Cardiac fibroblast (primary cell): ENCODE data around the gene SPR.

Source experiments
- DNase-seq, 2 donors: peaks; one replicate each; pipeline versions ENCODE4 v3.0.0 to v3.0.0-alpha.2; 2010; ENCODE audit warnings: low read depth in 2 of 2
- H3K4me3 ChIP-seq, 2 donors: replicated peaks in 1 of 2; 1 replicate in 1 of 2; 2 replicates in 1 of 2; pipeline ENCODE4 v1.5.1; 2011; ENCODE audit warnings: low read depth in 2 of 2, low read length in 2 of 2, mild to moderate bottlenecking in 2 of 2, moderate library complexity in 1 of 2
- TF ChIP-seq, protein P1 (sequence below): IDR thresholded peaks from one replicate; pipeline ENCODE4 v1.5.1; 2011; ENCODE audit warnings: low read depth, mild to moderate bottlenecking, low read length, inconsistent platforms

Gene SPR

DNA sequence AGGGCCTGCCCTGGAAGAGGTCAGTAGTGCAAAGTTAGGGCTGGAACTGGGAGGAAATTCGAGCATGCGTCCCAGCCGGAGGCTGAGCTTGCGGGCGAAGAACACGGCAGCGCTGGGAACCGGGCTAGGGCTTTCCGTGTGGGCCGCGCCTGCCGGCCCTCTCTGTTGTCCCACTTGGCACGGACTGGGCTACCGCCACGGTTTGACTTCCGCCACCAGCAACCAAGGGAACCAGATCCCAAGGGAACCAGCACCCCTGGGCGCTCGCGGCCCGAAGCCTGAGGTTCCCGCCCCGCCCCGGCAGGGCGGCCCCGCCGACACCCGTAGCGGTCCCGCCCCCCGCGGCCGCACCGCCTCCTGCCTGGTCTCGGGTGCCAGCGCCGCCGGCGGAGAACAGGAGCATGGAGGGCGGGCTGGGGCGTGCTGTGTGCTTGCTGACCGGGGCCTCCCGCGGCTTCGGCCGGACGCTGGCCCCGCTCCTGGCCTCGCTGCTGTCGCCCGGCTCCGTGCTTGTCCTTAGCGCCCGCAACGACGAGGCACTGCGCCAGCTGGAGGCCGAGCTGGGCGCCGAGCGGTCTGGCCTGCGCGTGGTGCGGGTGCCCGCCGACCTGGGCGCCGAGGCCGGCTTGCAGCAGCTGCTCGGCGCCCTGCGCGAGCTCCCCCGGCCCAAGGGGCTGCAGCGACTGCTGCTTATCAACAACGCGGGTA, at the start of gene SPR:
TSS of gene SPR (plus strand) at position 377 of the 708 bp plus-strand sequence. CDS start at position 402, 25 bp downstream.
- TF ChIP-seq, protein P1, sequence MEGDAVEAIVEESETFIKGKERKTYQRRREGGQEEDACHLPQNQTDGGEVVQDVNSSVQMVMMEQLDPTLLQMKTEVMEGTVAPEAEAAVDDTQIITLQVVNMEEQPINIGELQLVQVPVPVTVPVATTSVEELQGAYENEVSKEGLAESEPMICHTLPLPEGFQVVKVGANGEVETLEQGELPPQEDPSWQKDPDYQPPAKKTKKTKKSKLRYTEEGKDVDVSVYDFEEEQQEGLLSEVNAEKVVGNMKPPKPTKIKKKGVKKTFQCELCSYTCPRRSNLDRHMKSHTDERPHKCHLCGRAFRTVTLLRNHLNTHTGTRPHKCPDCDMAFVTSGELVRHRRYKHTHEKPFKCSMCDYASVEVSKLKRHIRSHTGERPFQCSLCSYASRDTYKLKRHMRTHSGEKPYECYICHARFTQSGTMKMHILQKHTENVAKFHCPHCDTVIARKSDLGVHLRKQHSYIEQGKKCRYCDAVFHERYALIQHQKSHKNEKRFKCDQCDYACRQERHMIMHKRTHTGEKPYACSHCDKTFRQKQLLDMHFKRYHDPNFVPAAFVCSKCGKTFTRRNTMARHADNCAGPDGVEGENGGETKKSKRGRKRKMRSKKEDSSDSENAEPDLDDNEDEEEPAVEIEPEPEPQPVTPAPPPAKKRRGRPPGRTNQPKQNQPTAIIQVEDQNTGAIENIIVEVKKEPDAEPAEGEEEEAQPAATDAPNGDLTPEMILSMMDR, result no peak
- peak within 1 kb of the TSS; percentile 62 to 63 for H3K4me3 ChIP-seq
- peak; percentile 53 to 67 for DNase-seq

DNA sequence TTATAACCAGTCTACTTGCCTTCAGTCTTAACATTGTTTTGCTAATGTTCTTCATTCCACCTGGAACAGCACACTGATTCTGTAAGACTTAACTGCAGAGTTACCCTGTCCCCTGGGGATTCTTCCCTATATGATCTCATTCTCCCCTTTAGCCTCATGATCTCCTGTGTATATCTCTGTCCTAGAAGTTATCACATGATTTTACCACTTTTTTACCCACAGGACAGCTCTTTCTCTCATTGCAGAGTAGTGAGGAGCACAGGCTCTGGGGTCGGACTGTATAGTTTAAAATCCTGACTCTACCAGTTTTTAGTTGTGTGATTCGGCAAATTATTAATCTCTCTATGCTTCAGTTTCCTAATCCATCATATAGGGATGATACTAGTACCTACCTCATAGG, 47.1 kb upstream of the SPR start:
- DNase-seq, result peak in 1 of 2 donors; percentile 35
- TF ChIP-seq, protein P1, result no peak
- no peak overlapping the region for H3K4me3 ChIP-seq

DNA sequence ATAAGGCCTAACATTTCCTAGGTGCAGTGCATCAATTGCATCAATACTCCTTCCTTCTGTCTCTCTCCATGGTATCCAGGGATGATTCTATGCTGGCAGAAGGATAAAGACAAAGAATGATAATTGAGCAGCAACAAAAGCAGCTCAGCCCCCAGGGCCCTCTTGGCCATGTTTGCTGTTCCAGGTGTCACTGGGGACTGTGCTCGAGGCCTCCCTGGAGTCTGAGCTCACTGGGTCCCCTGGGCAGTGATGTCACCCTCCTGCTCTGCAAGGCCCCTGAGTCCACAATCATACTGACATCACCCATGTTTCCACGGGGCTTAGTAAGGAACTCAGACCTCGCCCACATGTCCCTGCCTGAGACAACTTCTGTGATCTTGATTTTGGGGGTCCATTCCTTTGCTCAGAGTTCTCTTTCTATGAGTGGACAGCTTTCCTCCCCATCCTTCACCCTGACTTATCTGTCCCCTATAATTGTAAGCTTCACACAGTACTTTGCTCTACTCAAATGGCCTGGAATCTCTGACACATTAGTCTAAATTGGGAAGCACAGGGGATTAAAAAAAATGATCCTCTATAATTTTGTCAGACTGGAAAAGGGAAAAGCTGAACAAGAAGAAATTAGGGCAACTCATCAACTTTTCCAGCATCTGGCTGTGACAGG, 45.6 kb upstream of the SPR start:
- TF ChIP-seq, protein P1, result no peak
- DNase-seq, result peak in 1 of 2 donors; percentile 9
- H3K4me3 ChIP-seq, result no peak overlapping the region

DNA sequence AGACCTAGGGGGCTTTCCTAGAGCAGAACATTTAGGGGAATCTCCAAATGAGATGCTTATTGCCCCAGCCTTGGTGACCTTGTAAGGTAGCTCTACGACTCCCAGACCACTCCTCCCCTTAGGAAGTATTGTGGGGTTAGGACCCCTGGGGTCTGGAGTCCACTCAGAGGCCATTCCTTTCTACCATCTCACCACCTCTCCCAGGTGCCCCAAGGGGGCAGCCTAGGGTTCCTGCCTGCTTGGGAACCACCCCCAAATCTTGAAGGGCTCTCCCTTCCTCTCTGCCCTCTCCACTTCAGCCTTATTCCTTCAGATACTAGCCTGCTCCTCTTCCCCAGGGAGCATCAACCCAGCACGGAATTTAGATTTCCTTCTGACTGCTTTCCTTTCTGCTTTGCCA, 43.9 kb upstream of the SPR start:
- no peak overlapping the region for H3K4me3 ChIP-seq
- DNase-seq, result no peak
- TF ChIP-seq, protein P1, result no peak

DNA sequence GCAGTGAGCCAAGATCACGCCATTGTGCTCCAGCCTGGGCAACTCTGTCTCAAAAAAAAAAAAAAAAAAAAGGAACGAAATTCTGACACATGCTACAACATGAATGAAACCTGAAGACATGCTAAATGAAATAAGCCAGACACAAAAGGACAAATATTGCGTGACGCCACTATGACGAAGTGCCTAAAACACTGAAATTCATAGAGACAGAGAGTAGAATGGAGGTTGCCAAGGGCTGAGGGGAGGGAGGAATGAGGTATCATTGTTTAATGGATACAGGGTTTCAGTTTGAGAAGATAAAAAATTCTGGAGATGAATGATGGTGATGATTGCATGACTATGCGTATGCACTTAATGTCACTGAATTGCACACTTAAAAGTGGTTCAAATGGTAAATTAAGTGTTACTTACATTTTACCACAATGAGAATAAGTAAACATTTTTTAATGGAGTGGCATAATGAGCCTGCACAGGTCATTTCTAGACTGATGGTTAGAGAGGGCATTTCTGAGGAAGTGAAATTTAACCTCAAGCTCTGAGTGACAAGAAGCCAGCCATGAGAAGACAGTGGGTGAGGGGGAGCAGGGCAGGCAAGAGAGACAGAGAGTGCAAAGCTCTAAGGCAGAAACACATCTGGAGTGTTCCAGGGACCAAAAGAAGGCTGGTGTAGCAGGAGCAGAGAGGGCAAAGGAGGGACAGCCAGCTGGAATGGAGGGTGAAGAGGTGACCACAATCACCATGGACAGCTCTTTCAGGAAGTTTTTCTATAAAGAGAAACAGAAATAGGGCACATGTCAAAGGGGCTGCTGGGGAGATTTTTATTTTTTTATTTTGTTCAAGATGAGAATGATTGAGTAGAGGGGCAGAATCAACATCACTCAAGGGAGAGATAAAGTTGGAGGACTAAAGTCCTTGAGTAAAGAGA, 40.8 kb upstream of the SPR start:
- H3K4me3 ChIP-seq, result no peak overlapping the region
- TF ChIP-seq, protein P1, result no peak
- DNase-seq, result no peak

DNA sequence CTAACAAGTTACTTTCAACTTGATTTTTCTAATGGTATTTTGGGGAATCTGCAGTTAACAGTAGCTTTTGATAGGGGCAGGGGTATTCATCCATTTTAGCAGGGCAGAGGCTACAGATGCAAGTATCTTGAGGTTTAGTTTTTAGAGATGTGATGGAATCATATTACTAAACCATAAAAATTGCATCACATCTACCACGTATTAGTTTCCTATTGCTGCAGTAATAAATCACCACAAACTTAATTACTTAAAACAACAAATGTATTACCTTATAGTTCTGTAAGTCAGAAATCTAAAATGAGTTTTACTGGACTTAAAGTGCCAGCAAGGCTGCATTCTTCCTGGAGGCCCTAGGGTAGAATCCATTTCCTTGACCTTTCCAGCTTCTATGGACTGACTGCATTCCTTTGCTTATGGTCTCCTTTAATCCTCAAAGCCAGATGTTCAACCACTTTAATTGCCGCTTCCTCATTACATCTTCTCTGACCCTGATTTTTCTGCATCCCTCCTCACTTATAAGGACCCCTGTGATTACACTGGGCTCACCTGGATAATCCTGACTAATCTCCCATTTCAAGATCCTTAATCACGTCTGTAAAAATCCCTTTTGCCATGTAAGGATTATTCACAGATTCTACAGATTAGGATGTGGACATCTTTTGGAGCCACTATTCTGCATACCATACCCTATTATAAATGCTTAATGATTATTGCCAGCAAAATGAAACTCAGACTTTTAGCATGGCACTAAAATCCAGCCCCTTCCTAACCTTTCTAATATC, 39.5 kb upstream of the SPR start:
- H3K4me3 ChIP-seq, result no peak overlapping the region
- no peak for DNase-seq
- TF ChIP-seq, protein P1, result no peak
